GM12873 (cell line): ENCODE data around the gene IL23R.

Experiments
- TF ChIP-seq, protein P1 (sequence below): IDR thresholded peaks from 2 replicates; pipeline ENCODE4 v1.5.1; 2012; ENCODE audit warnings: low read depth, mild to moderate bottlenecking, moderate library complexity, low read length, control low read depth; ENCODE audit not compliant: insufficient read depth; ENCODE audit errors: missing control alignments

The IL23R gene

DNA sequence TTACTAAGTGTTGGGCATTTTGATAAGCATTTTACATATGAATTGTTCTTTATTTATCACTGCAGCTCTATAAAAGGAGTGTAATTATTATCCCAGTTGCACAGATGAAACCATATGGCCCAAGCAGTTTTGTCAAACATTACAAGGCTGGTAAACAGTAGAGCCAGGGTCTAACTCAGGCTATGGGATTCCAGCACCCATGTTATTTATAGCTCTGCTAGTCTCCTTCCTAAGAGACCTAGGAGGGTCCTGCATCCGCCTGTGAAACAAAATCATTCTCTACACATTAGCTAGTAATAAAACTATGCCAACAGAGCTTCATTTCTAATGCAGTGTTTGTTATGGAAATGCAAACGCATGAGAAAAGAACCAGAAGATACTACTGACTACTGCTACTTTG, 58.6 kb downstream of the IL23R start:
- TF ChIP-seq, protein P1, sequence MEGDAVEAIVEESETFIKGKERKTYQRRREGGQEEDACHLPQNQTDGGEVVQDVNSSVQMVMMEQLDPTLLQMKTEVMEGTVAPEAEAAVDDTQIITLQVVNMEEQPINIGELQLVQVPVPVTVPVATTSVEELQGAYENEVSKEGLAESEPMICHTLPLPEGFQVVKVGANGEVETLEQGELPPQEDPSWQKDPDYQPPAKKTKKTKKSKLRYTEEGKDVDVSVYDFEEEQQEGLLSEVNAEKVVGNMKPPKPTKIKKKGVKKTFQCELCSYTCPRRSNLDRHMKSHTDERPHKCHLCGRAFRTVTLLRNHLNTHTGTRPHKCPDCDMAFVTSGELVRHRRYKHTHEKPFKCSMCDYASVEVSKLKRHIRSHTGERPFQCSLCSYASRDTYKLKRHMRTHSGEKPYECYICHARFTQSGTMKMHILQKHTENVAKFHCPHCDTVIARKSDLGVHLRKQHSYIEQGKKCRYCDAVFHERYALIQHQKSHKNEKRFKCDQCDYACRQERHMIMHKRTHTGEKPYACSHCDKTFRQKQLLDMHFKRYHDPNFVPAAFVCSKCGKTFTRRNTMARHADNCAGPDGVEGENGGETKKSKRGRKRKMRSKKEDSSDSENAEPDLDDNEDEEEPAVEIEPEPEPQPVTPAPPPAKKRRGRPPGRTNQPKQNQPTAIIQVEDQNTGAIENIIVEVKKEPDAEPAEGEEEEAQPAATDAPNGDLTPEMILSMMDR: no peak

DNA sequence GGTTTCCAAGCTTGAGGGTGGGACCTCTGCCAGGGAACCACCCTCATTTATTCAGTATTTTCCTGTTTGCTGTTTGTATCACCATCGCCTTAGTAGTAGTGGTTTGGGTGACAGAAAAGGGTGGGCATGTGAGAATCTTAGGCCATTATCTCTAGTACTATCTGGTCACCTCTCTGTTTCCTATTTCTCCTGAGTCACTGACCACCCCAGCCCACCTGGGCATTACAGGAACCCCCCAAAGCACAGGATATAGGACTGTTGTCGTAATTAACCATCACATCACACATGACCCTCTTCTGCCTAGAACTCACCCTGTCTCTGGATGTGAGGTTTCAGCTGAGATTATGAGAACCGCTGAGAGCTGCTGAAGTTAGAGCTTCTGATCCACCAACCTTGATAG, 60.4 kb downstream of the IL23R start:
- TF ChIP-seq, protein P1: no peak

DNA sequence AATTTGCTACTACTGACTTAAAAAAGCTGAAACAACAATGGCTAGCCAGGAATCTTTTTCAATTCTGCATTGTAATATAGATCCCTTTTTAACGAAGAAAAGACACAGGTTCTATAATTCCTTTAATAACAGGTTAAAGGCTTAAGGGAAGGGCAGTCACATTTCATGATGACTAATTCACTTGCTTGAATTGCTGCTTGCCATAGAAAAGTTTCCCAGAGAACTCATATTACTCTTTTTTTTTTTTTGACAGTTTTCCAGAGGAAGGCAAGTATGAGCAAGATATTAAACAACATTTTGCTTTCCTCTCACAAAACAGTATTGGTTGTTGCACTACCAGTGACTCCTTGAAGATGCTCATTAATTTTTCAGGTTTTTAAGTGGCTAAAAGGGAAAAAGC, 60.9 kb downstream of the IL23R start:
- TF ChIP-seq, protein P1: no peak

DNA sequence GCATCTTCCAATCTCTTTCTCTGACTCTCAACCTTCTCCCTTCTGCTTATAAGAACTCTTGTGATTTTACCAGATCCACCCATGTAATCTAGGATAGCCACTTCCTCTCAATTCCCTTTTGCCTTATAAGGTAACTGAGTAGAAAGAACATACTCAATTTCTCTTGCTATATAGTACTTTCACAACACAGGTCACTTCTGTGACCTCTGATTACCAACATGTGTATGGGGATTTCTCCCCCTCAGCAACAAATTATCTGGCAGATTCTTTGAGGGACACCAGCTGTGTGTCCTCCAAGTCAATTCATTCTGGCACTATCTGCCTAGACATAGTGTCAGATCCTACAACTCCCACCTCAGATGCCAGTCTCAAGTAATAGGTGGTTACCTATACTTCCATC, 62.5 kb downstream of the IL23R start:
- TF ChIP-seq, protein P1: no peak

DNA sequence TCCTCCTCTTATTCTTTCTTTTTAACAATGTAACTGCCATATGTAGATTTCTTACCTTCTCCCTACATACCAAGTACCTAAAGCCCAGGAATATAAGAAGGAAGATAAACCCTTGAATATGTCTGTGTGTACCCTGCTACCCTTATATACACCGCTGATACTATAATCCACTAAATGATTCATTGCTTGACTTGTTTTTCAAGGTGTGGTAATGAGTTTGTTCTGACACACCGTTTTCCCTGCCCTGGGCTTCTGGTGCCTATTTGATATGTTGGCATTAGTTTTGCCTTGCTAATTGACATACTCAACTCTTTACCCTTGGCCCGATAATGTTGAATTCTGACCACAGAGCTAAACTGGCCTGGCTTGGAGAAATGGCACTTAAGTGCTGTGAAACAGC, 64.3 kb downstream of the IL23R start:
- TF ChIP-seq, protein P1: no peak

DNA sequence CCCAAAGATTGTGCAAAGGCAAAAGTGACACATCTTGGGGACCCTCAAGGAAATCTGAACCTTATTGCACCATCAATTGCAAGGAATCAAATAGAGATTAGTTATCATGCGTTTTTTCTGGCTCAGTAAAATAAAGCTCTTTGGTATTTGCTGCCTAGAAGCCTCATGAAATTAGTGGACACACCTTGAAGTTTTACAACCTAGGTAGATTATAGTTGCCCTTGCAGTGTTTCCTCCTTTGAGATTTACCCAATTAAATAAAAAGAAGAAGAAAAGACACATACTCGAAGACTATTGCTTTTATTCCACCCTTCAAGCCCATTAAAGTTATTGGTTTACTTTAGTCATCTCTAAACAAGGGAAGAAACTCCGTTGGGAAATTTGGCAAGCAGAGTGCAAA, 70.0 kb downstream of the IL23R start:
- TF ChIP-seq, protein P1: no peak

DNA sequence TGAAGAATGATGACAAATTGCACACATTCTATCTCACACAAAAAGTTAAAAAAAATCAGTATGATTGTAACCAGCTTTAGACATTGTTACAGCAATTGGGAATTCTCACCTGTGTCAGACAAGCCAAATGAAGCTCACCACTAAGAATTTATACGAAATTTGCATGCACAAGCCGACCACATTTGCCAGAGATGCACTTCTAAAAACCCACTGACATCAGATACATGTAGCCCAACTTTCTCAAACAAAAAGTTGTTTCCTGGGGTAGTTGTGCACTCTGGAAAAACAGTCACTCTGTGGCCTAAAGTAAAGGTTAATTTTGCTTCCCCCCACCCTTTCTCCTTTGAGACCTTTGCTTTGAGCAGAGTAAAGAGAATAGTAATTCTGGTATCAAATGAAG, 73.5 kb downstream of the IL23R start:
- TF ChIP-seq, protein P1: no peak

DNA sequence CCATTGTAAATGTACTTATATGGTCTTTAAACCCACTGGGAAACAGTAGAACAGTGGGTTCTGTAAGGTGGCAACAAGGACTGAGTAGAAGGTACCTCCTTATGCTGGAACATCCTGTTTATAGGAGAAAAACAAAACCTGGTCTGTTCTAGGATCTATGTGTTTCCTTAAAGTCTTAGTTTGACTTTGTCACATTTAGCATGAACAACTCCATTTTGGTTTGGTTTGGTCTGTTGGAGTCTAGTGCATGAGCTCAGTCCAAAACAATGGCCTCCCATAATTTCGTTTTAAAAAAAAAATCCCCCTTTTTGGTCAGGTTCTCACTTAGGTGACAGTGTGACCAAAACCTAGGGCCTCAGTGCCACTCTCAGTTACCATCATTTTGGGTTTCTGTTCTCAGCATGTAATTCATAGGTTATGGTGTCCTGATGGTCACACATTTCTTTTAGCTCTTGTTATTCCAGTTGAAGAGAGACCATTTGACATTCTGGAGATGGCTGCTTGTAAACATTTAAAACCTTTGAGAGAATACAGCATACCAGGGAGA, 75.0 kb downstream of the IL23R start:
- TF ChIP-seq, protein P1: no peak
